GM23248 (cell line): ENCODE data around the gene LRBA. TPM values are rescaled to one million over a fixed set of nuclear protein-coding genes. Genes with fewer than 3 reads are reported as not detected.

Experiments used
- DNase-seq: peaks from one replicate; pipeline ENCODE4 v3.0.0-alpha.2; 2015
- H2AFZ ChIP-seq: fragments of 200-600 bp; sonication (generic); 2 replicates; pipeline ENCODE4 v1.6.1; 2016; ENCODE audit warnings: antibody characterized with exemption
- H3F3A ChIP-seq: fragments of 200-600 bp; sonication (generic); 2 replicates; pipeline ENCODE4 v1.6.1; 2016; ENCODE audit warnings: mild to moderate bottlenecking, antibody characterized with exemption, mixed run types; ENCODE audit not compliant: insufficient read depth
- H3K27ac ChIP-seq: fragments of 200-600 bp; sonication (generic); 2 replicates; pipeline ENCODE4 v1.5.1; 2016; ENCODE audit warnings: mild to moderate bottlenecking
- H3K27me3 ChIP-seq: fragments of 200-600 bp; sonication (generic); replicated peaks from 2 replicates; pipeline ENCODE4 v1.6.1; 2016; ENCODE audit warnings: mild to moderate bottlenecking; ENCODE audit not compliant: insufficient read depth
- H3K36me3 ChIP-seq: fragments of 200-600 bp; sonication (generic); 2 replicates; pipeline ENCODE4 v1.6.1; 2016; ENCODE audit warnings: low read depth, mild to moderate bottlenecking
- H3K4me1 ChIP-seq: fragments of 200-600 bp; sonication (generic); 2 replicates; pipeline ENCODE4 v1.6.1; 2016; ENCODE audit warnings: mild to moderate bottlenecking; ENCODE audit not compliant: insufficient read depth
- H3K4me2 ChIP-seq: fragments of 200-600 bp; sonication (generic); one replicate; pipeline ENCODE4 v1.6.1; 2016; ENCODE audit warnings: mild to moderate bottlenecking; ENCODE audit not compliant: unreplicated experiment
- H3K4me3 ChIP-seq: fragments of 200-600 bp; sonication (generic); 2 replicates; pipeline ENCODE4 v1.5.1; 2016; ENCODE audit warnings: mild to moderate bottlenecking
- H3K79me2 ChIP-seq: fragments of 200-600 bp; sonication (generic); 2 replicates; pipeline ENCODE4 v1.6.1; 2016; ENCODE audit warnings: mild to moderate bottlenecking; ENCODE audit not compliant: insufficient read depth
- H3K9ac ChIP-seq: fragments of 200-600 bp; sonication (generic); 2 replicates; pipeline ENCODE4 v1.6.1; 2016; ENCODE audit warnings: mild to moderate bottlenecking
- H3K9me2 ChIP-seq: fragments of 200-600 bp; sonication (generic); 2 replicates; pipeline ENCODE4 v1.6.1; 2016; ENCODE audit warnings: mixed run types, mild to moderate bottlenecking, moderate library complexity; ENCODE audit not compliant: insufficient read depth
- H3K9me3 ChIP-seq: fragments of 200-600 bp; sonication (generic); one replicate; pipeline ENCODE4 v1.6.1; 2017; ENCODE audit warnings: low read depth
- H4K20me1 ChIP-seq: fragments of 200-600 bp; sonication (generic); 2 replicates; pipeline ENCODE4 v1.6.0; 2016; ENCODE audit not compliant: insufficient read depth
- EZH2 ChIP-seq: fragments of 200-600 bp; sonication (generic); IDR thresholded peaks from 2 replicates; pipeline ENCODE4 v1.6.1; 2018; ENCODE audit warnings: antibody characterized with exemption, mild to moderate bottlenecking; ENCODE audit not compliant: insufficient read depth, poor library complexity, severe bottlenecking
- EZH2phosphoT487 ChIP-seq: fragments of 200-600 bp; sonication (generic); IDR thresholded peaks from 2 replicates; pipeline ENCODE4 v1.6.1; 2018; ENCODE audit warnings: antibody characterized with exemption, moderate library complexity, mild to moderate bottlenecking, low read depth; ENCODE audit not compliant: insufficient read depth
- WGBS, 2 experiments: methylation state at CpG; one replicate each; pipeline ENCODE4 v1.1.6; 2015 to 2017; ENCODE audit warnings: low lambda C conversion rate in 2 of 2, low coverage in 1 of 2; ENCODE audit errors: missing lambda C conversion rate in 2 of 2; 5-methylcytosine and 5-hydroxymethylcytosine counted together
- in situ Hi-C: fragments of 300-500 bp; cut with MboI; formaldehyde crosslinking; loops from 2 replicates; pipeline ENCODE4 v1.15.0; 2020
- polyA plus RNA-seq: library from polyadenylated mRNA; unstranded; fragments of >200 nt; fragmentation: Nextera tagmentation; extraction: Ambion mirVana; gene quantifications from 2 replicates; pipeline ENCODE4 v1.2.1, GENCODE V29; 2016
- total RNA-seq: library from RNA; depleted of rRNA; stranded (reverse); fragments of >200 nt; shearing (Covaris generic); gene quantifications from 2 replicates; pipeline ENCODE4 v1.2.3, GENCODE V29; 2014

Gene LRBA
- total and polyA plus RNA-seq, 2 experiments from 2014 or later = 6.6 to 17.8 TPM

GRCh38 chr4:150782311-150782710, 232.8 kb downstream of the LRBA start:
- no peak for DNase-seq
- no peak overlapping the region for H3K4me2 ChIP-seq
- WGBS, 2 experiments = 80 to 81% methylated on average over 2 of the region's 2 CpGs

GRCh38 chr4:150781191-150781590, 233.9 kb downstream of the LRBA start:
- Histone ChIP-seq H3K36me3 (no peaks in the 10 kb centered on the region), H3K4me1 (no peaks in the 10 kb centered on the region), H3K9me2 (no peaks in the 10 kb centered on the region), H3K27ac (no peak overlapping the region), H3K27me3 (no peaks in the 10 kb centered on the region), H4K20me1 (no peaks in the 10 kb centered on the region), H3K79me2 (no peaks in the 10 kb centered on the region), H2AFZ (no peak overlapping the region), H3K4me3 (no peak overlapping the region), H3K9ac (no peak overlapping the region), H3F3A (no peaks in the 10 kb centered on the region), H3K4me2 (no peak overlapping the region), H3K9me3 (no peaks in the 10 kb centered on the region)
- in situ Hi-C loops = no loop called here
- DNase-seq = no peak
- TF ChIP-seq EZH2phosphoT487 = no peak
- no peak for TF ChIP-seq EZH2
- WGBS, 2 experiments = 96 to 99% methylated on average over 6 of the region's 6 CpGs

More at GRCh38 chr4:150782311-150782710, 232.8 kb downstream of the LRBA start:
- H3K9ac ChIP-seq = no peak overlapping the region
- TF ChIP-seq EZH2 (no peak), EZH2phosphoT487 (no peak)
- H3K4me1 ChIP-seq = no peaks in the 10 kb centered on the region
- no peak overlapping the region for H2AFZ ChIP-seq
- H3K36me3 ChIP-seq = no peaks in the 10 kb centered on the region
- H3K9me2 ChIP-seq = no peaks in the 10 kb centered on the region
- no peak overlapping the region for H3K27ac ChIP-seq
- in situ Hi-C loops = no loop called here
- no peaks in the 10 kb centered on the region for H4K20me1 ChIP-seq
- H3K27me3 ChIP-seq = no peaks in the 10 kb centered on the region
- H3K9me3 ChIP-seq = no peaks in the 10 kb centered on the region
- no peak overlapping the region for H3K4me3 ChIP-seq
- H3F3A ChIP-seq = no peaks in the 10 kb centered on the region
- no peaks in the 10 kb centered on the region for H3K79me2 ChIP-seq

DNA sequence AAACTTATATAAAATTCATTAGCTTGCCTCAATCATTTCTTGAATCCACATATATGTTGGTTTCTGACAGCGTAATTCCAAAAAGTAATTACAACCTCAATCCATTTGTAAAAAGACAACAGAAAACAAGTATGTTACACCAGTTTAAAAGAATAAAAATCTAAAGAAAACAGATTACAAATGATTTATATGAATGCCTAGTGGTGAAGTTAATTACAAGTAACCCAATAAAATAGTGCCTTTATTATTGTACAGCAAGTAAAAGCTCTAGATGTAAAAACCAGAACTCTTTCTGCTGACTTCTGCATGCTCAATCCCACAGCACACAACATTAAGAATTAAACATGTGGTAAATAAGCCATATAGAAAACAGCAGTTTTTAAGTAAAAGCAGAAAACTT, 235.4 kb downstream of the LRBA start:
- Histone ChIP-seq H3K9me2 (no peaks in the 10 kb centered on the region), H3K36me3 (no peaks in the 10 kb centered on the region), H3K79me2 (no peaks in the 10 kb centered on the region), H3K27me3 (no peaks in the 10 kb centered on the region), H2AFZ (no peak overlapping the region), H3F3A (no peaks in the 10 kb centered on the region), H4K20me1 (no peaks in the 10 kb centered on the region), H3K9me3 (no peaks in the 10 kb centered on the region), H3K4me3 (no peak overlapping the region), H3K4me1 (no peaks in the 10 kb centered on the region), H3K9ac (no peak overlapping the region), H3K27ac (no peak overlapping the region), H3K4me2 (no peak overlapping the region)
- DNase-seq = no peak
- TF ChIP-seq EZH2phosphoT487 (no peak), EZH2 (no peak)
- 96 to 98% methylated on average over 1 of the region's 1 CpG for WGBS, 2 experiments
- in situ Hi-C loops = no loop called here

DNA sequence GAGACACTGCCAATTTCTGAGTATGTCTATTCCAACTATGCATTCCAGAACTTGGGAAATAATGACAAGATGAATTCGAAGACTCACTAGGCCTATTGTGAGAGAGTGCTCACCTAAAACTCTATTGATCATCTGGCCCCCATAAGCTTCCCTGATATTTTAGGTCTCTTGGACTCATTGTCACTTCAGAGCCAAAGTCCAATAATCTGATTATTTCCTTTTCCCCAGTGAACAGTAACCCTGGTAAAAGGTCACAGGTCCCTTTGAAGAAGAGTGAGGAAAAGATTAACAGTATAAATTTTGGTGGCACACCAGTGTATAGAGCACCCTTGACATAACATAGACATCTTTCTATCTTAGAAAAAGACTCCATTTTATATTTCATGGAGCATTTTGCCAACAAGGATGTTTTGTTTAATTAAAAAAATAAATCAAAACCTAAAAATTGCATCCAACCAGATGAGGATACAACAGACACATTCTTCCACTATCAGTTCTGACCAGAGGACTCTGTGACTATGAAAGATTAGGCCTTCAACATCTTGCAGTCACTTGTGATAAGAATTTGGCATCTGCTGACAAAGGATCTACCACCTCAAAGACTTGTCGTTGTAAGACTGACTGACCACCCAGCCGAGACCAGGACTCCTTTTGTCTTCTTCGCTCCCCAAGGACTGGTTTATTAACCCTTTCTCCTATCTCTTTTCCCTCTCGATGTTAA, 241.2 kb downstream of the LRBA start:
- Histone ChIP-seq H3K79me2 (no peaks in the 10 kb centered on the region), H2AFZ (no peak overlapping the region), H3K36me3 (no peaks in the 10 kb centered on the region), H3K4me2 (no peak overlapping the region), H3K4me1 (peaks cover 10% of the 10 kb centered on the region), H3K9me2 (no peaks in the 10 kb centered on the region), H3K27ac (no peak overlapping the region), H3F3A (no peaks in the 10 kb centered on the region), H4K20me1 (no peaks in the 10 kb centered on the region), H3K9me3 (no peaks in the 10 kb centered on the region), H3K27me3 (no peaks in the 10 kb centered on the region), H3K4me3 (no peak overlapping the region), H3K9ac (no peak overlapping the region)
- no peak for TF ChIP-seq EZH2
- TF ChIP-seq EZH2phosphoT487 = no peak
- DNase-seq = no peak
- in situ Hi-C loops = no loop called here
- WGBS, 2 experiments = 66 to 78% methylated on average over 5 of the region's 5 CpGs
